Skin of body (tissue), 2 donors: ENCODE results near the gene PSMA8. TPM values are rescaled to one million over a fixed set of nuclear protein-coding genes. Genes with fewer than 3 reads are reported as not detected.
"Not testable (repeated sequence)": the region's sequence is repeated elsewhere in the genome, so short reads cannot be mapped to it uniquely, and the experiment has no call there.

Experiments used
- DNase-seq: peaks from one replicate; lab custom pipeline; 2025; lab: John Stamatoyannopoulos, UW
- total RNA-seq: library from RNA; depleted of rRNA; stranded (reverse); fragments of >200 nt; gene quantifications from one replicate; pipeline ENCODE4 v1.2.3, GENCODE V29; 2014

PSMA8 gene
- total RNA-seq, 1 donor from 2014 or later: not detected

GRCh38 chr18:26230497-26230896 is 96.8 kb downstream of the PSMA8 start:
- DNase-seq: no peak

- no peak for DNase-seq
Measured at GRCh38 chr18:26233208-26233607, 99.5 kb downstream of the PSMA8 start.

- not testable (repeated sequence) for DNase-seq
Measured at GRCh38 chr18:26237363-26237762, 103.7 kb downstream of the PSMA8 start.

GRCh38 chr18:26238718-26239117 is 105.0 kb downstream of the PSMA8 start:
- not testable (repeated sequence) for DNase-seq

GRCh38 chr18:26242392-26242791 is 108.7 kb downstream of the PSMA8 start:
- not testable (repeated sequence) for DNase-seq

Other genes starting within 250 kb of the PSMA8 start
- 91.6 TPM for gene SS18, start 43.3 kb upstream of the PSMA8 start, total RNA-seq
- gene TAF4B, start 92.6 kb downstream of the PSMA8 start, total RNA-seq: 7.2 TPM